GM12873 (cell line): ENCODE data around the gene CYTIP.

Experiments used
- CTCF ChIP-seq: IDR thresholded peaks from 2 replicates; pipeline ENCODE4 v1.5.1; 2012; ENCODE audit warnings: low read depth, mild to moderate bottlenecking, moderate library complexity, low read length, control low read depth; ENCODE audit not compliant: insufficient read depth; ENCODE audit errors: missing control alignments

CYTIP gene

GRCh38 chr2:157480182-157480961, 36.5 kb upstream of the CYTIP start:
- TF ChIP-seq CTCF = no peak

- TF ChIP-seq CTCF = no peak
Observed at GRCh38 chr2:157479081-157480027, 35.5 kb upstream of the CYTIP start.

GRCh38 chr2:157477919-157478318, 34.0 kb upstream of the CYTIP start:
- no peak for TF ChIP-seq CTCF

- TF ChIP-seq CTCF = no peak
Observed at GRCh38 chr2:157476953-157477709, 33.2 kb upstream of the CYTIP start.

GRCh38 chr2:157475722-157476390, 32.0 kb upstream of the CYTIP start:
- TF ChIP-seq CTCF = no peak

- TF ChIP-seq CTCF = no peak
Observed at GRCh38 chr2:157473581-157473980, 29.7 kb upstream of the CYTIP start.
